CD4-positive, alpha-beta T cell treated with Interleukin-17A for 4 hours (primary cell): Measurements from ENCODE around the gene TOR2A.

Experiments used
- DNase-seq: peaks from one replicate; pipeline ENCODE4 v3.0.0-alpha.2; 2020; ENCODE audit warnings: mixed read lengths

TOR2A gene

DNA sequence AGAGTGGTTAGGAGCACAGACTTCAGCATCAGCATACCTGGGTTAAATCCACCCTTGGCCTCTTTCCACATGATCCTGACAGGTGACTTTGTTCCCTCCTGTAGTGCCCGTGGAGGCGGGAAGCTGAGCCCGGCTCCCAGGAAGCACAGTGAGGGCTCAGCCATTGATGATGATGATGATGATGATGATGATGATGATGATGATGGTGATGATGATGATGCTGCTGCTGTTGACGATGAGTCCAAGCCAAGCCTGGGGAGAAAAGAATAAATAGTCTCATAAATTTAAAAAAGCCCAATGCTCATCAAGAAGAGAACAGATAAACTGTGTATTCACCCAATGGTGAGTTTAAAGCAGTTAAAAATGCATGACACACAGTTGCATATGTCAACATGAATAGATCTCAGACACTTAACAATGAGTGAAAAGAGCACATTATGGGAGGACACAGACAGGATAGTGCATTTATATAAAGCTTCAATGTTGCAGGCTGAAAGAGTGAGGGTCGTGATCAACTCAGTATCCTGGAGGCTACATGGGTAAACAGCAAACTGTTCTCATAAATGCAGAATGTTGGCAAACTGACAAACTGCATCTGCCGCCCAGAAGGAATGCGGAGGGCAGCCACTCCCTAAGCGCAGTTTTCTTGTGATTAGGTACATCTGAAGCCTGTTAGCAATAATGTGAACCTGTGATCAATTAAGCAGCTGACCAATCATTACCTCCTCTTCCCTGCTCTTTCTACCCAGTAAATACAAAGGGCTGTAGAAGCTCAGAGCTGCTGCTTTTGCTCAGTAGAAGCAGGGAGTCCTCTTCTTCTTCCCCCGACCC, 40.0 kb downstream of the TOR2A start:
- no peak for DNase-seq

DNA sequence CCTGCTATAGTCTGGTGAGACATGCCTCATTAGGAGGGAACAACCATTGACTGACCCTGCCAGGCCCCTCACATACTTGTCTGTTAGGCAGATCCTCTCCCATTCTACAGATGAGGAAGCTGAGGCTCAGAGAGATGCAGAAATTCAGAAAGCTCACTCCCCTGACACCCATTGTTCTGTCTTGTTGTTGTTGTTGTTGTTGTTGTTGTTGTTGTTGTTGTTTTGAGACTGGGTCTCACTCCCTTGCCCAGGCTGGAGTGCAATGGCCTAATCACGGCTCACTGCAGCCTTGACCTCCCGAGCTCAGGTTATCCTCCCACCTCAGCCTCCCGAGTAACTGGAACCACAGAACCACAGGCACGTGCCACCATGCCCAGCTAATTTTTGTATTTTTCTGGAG, 41.4 kb downstream of the TOR2A start:
- DNase-seq: no peak

DNA sequence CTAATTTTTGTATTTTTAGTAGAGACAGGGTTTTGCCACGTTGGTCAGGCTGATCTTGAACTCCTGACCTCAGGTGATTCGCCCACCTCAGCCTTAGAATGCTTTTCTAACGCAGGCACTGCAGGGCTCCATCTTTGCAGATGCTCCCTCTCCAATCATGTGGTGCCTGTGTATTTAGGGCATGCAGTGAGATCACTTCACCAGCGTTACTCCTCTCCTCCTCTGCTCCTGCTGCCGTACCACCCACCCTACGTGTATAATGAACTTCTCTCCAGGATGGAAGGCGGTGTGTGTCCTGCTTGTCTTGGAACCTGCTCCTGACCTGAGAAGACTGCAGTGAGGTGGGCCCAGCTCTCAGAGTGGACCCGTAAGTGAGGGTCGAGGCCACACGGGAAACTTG, 42.0 kb downstream of the TOR2A start:
- DNase-seq: no peak

DNA sequence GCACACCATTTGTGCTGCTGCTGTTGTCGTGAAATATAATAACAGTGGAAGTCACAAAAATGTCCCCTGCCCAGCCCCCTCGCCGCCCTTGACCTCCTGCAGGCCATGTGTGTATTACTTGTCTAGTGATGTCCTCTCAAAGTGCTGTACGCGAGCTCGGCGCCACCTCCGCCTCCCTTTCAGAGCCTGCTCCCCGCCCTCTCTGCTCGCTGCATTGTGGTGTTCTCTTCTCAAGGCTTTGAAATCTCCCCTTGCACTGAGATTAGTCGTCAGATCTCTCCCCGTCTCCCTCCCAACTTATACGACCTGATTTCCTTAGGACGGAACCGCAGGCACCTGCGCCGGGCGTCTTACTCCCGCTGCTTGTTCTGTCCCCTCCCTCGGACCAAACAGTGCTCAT, 43.0 kb downstream of the TOR2A start:
- DNase-seq: no peak

DNA sequence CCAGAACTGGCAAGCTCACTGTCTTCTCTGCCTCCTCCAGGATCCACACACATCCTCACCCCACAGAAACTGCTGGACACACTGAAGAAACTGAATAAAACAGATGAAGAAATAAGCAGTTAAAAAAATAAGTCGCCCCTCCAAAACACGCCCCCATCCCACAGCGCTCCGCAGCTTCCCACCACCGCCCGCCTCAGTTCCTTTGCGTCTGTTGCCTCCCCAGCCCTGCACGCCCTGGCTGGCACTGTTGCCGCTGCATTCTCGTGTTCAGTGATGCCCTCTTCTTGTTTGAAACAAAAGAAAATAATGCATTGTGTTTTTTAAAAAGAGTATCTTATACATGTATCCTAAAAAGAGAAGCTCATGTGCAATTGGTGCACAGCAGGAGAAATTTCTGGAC, 44.4 kb downstream of the TOR2A start:
- DNase-seq: no peak

DNA sequence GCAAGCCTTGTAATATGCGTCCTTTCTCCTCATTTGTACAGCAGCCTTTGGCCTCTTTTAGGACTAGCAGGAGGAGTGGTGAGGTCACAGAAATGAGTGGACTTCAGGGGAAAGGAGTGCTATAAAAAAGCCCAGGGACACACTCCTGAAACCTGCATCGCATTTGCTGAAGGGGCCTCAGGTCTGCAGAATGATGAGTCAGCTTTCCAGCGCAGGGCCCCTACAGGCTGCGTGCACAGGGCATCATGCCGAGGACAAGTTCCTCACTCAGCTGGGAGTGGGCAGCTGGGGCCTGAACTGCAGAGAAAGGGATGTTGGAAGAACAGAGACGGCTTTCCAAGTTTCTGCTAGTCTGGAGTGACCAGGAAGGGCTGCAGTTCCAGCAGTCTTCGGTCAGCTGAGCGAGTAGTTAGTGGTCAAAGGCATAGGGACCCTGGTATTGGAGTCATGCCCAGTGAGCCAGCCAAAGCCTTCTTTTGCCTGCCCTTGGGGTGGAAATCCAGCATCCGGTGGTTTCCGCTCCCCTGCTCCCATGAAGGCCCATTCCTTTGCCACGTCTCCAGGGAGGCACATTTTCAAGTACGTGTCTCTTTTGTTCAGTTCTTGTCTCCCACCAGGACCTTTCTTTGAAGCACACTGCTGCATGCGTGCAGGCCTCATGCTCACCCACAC, 45.6 kb downstream of the TOR2A start:
- no peak for DNase-seq

DNA sequence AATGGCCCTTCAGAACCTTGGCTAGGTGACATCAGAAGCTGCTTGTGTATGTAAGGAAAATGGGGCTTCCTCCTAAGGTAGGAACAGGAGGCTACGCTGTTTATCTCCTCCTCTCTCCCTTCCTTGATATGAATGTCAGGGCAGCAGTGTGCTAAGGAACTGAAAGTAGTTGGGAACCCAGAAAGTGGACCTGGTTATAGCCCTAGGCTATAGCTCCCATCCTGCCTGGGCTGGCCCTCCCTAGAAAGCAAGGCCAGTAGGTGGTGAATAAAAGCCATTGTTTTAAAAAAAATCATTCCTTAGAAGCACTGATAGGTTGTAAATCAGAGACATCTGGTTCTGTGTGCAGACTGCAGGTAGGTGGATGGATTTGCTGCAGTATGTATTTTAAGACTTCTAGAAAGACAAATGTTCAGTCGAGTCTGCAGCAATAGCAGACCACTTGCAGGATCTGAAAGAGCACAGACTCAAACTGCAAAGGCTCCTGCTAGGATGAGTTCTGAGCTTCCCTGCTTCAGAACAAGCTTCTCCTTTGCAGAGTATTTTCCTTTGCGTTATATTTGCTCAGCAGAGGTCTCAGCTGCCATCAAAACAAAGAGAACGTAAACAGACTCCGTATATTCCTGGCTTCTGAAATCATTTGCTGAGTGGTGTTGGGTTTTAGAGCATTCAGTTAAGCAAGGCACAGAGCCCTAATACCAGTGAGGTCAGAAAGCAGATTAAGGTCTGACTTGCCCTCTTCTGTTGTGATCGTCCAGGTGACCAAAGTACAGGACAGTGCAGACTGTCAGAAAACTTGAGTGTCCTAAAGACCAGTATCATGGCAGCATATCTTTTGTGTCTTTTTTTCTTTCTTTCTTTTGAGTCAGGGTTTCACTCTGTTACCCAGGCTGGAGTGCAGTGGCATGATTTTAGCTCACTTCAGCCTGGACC, 48.4 kb downstream of the TOR2A start:
- no peak for DNase-seq

DNA sequence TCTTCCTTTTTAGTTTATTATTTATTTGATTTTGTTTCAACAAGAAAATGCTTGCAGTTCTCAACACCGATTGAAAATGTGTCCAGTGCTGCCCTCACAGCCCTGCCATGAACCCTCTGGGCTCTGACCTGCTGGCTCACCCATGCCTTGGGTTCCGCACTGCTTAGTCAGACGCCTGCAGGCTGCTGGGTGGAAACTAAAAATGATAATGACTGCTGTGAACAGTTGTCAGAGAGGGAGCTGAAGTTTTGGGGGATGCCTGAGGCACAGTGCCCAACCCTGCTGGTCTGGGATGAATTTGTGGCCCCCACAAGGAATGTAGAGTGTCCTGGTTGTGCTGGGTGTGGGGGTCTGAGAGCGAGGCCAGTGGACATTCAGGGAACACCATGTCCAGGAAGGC, 50.5 kb downstream of the TOR2A start:
- DNase-seq: no peak

DNA sequence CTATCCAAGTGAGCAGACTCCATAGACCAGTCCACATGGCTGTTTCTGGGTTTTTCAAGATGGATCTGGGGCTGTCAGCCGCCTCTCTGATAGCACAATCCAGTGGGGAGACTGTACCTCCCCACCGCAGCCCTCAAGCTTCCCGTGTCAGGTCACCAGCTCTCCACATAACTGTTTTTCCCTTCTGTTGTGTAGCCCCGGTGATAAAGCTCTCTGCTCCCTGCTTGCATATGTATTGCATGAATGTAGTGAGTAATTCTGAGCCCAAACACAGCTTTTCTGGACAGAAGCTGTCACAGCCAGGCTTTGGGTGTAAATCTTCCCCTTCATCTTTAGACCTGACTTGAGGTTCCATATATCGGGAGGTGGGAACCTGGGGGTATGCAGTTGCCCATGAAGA, 51.4 kb downstream of the TOR2A start:
- DNase-seq: no peak

DNA sequence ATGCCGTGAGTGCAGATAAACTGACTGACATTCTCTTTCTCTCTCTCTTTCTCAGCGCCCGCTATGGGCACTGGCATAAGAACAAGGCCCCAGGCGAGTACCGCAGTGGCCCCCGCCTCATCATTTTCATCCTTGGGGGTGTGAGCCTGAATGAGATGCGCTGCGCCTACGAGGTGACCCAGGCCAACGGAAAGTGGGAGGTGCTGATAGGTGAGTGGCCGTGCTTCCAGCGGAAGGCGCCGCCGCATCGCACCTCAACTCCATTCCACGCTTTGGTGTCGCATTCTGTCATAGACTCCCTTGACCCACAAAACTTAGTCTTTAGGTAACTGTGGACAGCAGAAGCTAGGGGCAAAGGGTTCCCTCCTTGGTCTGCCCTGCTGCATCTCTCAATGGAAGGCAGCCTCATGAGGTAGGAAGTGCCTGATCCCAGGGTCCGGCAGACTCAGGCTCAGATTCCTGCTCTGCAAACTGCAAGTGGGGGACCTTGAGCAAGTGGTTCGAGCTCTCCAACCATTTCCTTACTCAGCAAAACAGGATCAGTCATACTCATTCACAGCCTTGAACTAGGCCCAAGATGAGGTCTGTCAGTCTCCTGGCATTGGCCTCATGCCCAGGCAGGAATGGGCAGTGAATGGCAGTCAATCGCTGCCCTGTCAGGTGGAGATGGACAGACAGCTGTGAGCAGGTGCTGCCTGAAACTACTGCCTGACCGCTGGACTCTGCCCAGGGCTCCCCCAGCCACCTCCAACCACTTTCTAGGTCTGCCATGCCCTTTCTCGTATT, 52.5 kb downstream of the TOR2A start:
- no peak for DNase-seq
